GM13976 (cell line): ENCODE data around the gene ASXL1.
"Not testable (repeated sequence)": the region's sequence is repeated elsewhere in the genome, so short reads cannot be mapped to it uniquely, and the experiment has no call there.

ENCODE experiments used
- DNase-seq: peaks from one replicate; pipeline ENCODE4 v3.0.0; 2012; ENCODE audit warnings: low spot score
- in situ Hi-C: fragments of 300-500 bp; cut with MboI; formaldehyde crosslinking; loops from one replicate; pipeline ENCODE4 v1.12.0; 2022; ENCODE audit warnings: low sequenced_read_pairs, mixed read lengths, inconsistent platforms; ENCODE audit not compliant: unreplicated experiment
- TF ChIP-seq, protein P1 (sequence below): IDR thresholded peaks from 2 replicates; pipeline ENCODE4 v1.5.1; 2012; ENCODE audit warnings: borderline replicate concordance, mild to moderate bottlenecking; ENCODE audit not compliant: insufficient read depth; ENCODE audit errors: extremely low read depth, missing control alignments, control extremely low read depth

Gene ASXL1

DNA sequence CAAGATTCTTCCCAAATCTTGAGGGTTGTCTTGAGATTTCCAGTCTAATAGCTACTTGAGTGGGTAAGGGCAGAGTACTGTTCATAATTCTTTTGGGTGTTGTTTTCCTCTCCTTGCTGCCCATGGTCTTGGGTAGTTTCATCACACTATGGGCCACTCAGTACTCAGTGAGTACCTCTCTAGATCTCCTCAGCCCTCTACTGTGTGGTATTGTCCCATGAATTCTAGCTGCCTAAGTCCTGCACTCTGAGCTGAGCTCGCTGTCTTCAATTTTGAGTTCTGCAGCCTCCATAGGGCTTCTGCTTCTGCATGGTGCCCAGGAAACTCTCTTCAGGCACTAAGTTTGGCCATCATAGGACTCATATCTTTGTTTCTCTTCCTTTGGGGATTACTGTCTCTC, 42.3 kb downstream of the ASXL1 start:
- TF ChIP-seq, protein P1, sequence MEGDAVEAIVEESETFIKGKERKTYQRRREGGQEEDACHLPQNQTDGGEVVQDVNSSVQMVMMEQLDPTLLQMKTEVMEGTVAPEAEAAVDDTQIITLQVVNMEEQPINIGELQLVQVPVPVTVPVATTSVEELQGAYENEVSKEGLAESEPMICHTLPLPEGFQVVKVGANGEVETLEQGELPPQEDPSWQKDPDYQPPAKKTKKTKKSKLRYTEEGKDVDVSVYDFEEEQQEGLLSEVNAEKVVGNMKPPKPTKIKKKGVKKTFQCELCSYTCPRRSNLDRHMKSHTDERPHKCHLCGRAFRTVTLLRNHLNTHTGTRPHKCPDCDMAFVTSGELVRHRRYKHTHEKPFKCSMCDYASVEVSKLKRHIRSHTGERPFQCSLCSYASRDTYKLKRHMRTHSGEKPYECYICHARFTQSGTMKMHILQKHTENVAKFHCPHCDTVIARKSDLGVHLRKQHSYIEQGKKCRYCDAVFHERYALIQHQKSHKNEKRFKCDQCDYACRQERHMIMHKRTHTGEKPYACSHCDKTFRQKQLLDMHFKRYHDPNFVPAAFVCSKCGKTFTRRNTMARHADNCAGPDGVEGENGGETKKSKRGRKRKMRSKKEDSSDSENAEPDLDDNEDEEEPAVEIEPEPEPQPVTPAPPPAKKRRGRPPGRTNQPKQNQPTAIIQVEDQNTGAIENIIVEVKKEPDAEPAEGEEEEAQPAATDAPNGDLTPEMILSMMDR = no peak
- in situ Hi-C loops = no loop called here

DNA sequence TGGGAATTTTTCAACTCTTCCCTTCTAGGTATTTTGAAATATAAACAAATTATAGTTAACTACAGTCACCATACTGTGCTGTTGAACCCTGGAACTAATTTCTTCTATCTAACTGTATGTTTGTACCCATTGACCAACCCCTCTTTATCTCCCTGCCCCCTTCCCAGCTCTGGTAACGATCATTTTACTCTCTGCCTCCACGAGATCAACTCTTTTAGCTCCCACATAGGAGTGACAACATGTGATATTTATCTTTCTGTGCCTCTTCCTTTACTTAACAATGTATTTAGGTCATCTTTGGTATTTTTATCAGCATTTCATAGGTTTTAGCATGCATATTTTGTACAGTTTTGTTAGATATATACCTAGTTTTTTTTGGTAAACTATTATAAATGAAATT, 45.9 kb downstream of the ASXL1 start:
- no peak for DNase-seq
- TF ChIP-seq, protein P1 = no peak
- in situ Hi-C loops = no loop called here

More for the DNA sequence above, 42.3 kb downstream of the ASXL1 start:
- DNase-seq = no peak

DNA sequence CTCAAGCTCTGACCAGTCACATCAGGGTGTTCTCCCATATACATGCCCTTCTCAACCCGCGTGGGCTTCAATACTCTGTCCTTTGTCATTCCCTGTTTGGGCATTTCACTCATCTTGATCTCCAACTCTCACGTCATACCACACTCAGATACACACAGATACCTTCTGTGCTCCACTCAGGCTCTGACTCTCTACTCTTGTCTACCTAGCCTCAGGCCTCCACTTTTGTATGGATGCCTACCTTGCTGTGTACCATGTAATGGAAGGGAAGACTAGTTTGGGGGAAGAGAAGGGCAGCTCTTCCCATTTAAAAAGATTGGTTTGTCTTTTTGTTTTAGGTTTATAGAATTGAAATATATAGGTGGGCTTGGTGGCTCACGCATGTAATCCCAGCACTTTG, 48.6 kb downstream of the ASXL1 start:
- DNase-seq = no peak
- in situ Hi-C loops = no loop called here
- TF ChIP-seq, protein P1 = no peak

DNA sequence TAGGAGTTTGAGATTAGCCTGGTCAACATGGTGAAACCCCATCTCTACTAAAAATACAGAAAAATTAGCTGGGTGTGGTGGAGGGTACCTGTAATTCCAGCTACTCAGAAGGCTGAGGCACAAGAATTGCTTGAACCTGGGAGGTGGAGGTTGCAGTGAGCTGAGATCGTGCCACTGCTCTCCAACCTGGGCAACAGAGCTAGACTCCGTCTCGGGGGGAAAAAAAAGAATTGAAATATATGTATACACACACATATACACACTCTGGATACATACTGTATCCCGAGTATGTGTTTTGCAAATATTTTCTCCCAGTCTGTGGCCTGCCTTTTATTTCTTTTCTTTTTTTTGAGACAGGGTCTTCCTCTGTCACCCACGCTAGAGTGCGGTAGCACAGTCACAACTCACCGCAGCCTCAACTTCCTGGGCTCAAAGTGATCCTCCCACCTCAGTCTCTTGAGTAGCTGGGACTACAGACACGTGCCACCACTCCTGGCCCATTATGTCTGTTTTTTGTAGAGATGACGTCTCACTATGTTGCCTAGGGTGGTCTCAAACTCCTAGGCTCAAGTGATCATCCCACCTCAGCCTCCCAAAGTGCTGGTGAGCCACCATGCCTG, 49.1 kb downstream of the ASXL1 start:
- DNase-seq, in situ Hi-C loops: not testable (repeated sequence)

DNA sequence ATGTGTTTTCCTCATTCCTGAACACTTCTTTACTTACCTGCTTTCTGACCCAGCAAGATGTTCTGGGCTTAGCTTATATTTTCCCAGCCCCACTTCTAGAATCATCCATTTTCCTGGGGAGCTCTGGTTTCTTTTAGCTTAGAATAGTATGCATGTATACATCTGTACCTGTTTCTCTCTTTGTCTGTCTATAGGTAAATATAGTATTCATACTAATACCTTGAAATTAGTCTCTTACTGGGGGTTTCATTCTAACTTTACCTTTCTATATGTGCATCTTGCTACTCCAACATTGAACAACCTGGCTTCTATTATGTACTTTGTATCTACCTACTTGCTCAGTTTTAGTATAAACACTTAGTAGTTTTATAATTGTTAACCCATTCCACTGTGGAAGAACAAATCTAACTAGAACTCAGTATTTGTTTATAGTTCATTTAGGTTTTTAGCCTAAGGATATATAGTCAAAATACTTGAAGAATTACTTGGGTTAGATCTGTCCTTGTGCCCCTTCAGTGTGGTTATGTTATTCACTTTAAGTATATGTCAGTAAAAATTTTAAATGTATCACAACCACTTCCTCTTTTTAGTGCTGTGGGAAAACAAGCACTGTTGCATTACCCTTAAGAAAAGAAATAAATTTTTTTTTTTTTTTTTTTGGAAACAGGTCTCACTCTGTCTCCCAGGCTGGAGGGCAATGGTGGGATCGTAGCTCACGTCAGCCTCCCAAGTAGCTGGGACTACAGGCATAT, 54.0 kb downstream of the ASXL1 start:
- DNase-seq = no peak
- in situ Hi-C loops = no loop called here
- TF ChIP-seq, protein P1 = no peak

DNA sequence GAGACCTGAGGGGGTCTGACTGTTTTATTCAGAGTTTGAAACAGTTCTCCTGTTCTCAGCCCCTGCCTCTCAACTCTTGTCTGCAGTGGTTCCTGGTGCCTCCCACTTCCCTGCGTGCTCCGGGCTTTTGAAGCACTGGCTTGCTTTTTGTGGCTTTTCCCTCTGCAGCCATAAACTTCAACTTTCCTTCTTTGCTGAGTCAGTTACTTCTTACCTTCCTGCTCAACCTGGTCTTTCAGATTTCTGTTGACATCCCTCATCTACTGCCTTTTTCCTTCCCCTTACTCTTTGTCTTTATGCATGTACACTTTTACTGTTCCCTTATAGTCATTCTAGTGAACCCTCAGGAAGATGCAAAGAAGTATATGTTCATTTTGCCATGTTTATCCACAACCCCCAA, 57.4 kb downstream of the ASXL1 start:
- no peak for DNase-seq
- in situ Hi-C loops = no loop called here
- TF ChIP-seq, protein P1 = no peak

DNA sequence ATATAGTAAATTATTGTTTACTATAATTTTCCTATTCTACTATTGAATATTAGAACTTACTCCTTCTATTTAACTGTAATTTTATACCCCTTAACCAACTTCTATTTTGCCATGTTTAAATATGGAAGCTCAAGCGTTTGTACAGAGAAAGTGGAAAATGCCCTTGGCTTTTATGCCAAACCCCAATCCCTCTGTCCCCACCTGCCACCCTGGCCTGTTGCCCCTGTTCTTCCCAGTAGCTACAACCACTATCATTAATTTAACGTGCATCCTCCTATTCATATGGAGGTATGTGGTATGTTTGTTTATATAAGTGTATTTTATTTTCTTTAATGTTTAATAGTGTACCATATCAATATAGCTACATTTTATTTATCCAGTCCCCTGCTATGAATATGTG, 58.1 kb downstream of the ASXL1 start:
- in situ Hi-C loops = no loop called here
- no peak for DNase-seq

More for the DNA sequence above, 58.1 kb downstream of the ASXL1 start:
- TF ChIP-seq, protein P1 = no peak
